ENCODE results near the gene MTCH2.
"Not testable (repeated sequence)": the region's sequence is repeated elsewhere in the genome, so short reads cannot be mapped to it uniquely, and the experiment has no call there.

Gene MTCH2

DNA sequence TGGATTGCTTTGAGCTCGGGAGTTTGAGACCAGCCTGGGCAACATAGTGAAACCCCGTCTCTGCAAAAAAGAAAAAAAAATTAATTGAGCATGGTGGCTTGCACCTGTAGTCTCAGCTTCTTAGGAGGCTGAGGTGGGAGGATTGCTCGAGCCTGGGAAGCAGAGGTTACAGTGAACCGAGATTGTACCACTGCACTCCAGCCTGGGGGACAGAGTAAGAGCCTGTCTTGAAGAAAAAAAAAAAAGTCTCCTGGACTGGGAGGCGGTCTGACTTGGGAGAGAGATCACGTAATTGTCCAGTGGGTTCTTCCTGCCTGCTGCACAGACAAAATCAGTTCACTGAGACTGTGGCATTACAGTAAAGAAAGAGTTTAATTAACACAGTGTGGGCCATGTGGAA is 3.1 kb upstream of the MTCH2 start:
- CTCF ChIA-PET = no interaction called here
- no peak for DNase-seq (ENCODE audit: low spot score)
- POLR2A ChIA-PET (ENCODE audit: low non-redundant PET) = no interaction called here
- TF ChIP-seq, protein P1, sequence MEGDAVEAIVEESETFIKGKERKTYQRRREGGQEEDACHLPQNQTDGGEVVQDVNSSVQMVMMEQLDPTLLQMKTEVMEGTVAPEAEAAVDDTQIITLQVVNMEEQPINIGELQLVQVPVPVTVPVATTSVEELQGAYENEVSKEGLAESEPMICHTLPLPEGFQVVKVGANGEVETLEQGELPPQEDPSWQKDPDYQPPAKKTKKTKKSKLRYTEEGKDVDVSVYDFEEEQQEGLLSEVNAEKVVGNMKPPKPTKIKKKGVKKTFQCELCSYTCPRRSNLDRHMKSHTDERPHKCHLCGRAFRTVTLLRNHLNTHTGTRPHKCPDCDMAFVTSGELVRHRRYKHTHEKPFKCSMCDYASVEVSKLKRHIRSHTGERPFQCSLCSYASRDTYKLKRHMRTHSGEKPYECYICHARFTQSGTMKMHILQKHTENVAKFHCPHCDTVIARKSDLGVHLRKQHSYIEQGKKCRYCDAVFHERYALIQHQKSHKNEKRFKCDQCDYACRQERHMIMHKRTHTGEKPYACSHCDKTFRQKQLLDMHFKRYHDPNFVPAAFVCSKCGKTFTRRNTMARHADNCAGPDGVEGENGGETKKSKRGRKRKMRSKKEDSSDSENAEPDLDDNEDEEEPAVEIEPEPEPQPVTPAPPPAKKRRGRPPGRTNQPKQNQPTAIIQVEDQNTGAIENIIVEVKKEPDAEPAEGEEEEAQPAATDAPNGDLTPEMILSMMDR (conservative IDR thresholded peaks at IDR 0.05; ENCODE audit: low read depth) = no peak
- no peak overlapping the region for H3K27ac ChIP-seq

DNA sequence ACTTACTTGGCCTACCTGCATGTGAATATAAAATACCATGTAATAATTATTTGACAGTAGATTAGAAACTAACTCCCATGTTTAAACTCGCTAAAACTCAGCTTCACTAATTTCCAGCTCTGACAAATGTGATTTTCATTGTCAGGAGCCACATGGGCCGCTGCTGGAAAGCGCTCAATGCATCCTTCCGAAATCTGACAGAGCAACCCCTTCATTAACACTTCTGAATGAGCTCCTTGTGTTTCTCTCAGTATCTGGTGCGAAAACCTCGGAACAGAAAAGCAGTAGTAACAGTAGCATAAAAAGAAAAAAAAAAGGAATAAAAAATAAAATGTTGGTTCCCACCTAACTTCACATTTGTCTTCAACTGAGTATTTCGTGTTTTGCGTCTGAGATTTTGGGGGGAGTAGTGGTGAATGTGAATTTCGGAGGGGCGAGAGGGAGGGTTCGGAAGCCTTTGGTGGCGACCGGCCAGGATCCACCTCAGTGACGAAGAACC is 710 bp downstream of the MTCH2 start:
- H3K27ac ChIP-seq = peak overlapping the region; percentile 87
- DNase-seq (ENCODE audit: low spot score) = no peak
- ChIA-PET POLR2A (ENCODE audit: low non-redundant PET) (no interaction called here), CTCF (no interaction called here)
- TF ChIP-seq, protein P1 (conservative IDR thresholded peaks at IDR 0.05; ENCODE audit: low read depth) = no peak

DNA sequence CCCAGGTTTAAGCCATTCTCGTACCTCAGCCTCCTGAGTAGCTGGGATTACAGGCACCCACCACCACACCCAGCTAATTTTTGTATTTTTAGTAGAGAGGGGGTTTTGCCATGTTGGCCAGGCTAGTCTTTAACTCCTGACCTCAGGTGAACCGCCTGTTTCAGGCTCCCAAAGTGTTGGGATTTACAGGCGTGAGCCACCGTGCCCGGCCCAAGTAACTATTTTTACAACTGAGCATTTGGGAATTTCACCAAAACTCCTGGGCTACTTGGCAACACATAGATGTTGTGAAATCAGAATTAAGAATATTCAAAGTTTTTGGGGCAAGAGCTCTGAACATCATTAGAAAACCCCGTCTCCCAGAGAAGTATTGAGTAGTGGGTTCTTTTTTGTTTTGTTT is 1.9 kb downstream of the MTCH2 start:
- DNase-seq (ENCODE audit: low spot score); CTCF ChIA-PET; POLR2A ChIA-PET (ENCODE audit: low non-redundant PET): not testable (repeated sequence)
- peak overlapping the region; percentile 37 for H3K27ac ChIP-seq

DNA sequence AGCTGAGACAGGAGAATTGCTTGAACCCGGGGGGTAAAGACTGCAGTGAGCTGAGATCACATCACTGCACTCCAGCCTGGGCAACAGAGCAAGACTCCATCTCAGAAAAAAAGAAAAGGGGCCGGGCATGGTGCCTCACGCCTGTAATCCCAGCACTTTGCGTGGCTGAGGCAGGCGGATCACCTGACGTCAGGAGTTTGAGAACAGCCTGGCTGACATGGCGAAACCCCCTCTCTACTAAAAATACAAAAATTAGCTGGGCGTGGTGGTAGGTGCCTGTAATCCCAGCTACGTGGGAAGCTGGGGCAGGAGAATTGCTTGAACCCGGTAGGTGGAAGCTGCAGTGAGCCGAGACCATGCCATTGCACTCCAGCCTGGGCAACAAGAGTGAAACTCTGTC is 6.0 kb downstream of the MTCH2 start:
- H3K27ac ChIP-seq; POLR2A ChIA-PET (ENCODE audit: low non-redundant PET); DNase-seq (ENCODE audit: low spot score): not testable (repeated sequence)
- CTCF ChIA-PET = interaction anchor here (0.6 to 0.7 kb wide), 2 partner anchors 12 to 778 kb away, joined by 3 read pairs; no protein-coding TSS in a partner anchor

DNA sequence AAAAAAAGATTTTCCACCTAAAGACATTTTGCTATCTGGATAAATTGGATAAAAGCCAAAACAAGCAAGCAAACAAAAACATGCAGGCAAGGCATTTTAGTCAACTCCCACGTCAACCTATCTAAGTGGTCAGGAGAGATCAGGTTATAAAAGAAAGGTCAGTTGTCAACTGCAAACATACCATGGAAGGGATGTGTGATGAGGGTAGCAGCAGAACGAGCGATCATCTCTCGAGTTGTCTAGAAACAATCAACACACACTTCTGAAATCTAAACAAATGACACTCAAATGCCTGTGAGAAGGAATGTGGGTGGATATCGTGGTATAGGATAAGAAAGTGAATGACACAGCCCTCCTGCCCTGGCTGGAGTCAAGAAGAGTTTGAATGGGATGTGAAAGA is 10.9 kb downstream of the MTCH2 start:
- POLR2A ChIA-PET (ENCODE audit: low non-redundant PET) = no interaction called here
- DNase-seq (ENCODE audit: low spot score) = no peak
- TF ChIP-seq, protein P1 (conservative IDR thresholded peaks at IDR 0.05; ENCODE audit: low read depth) = no peak
- CTCF ChIA-PET = no interaction called here
- H3K27ac ChIP-seq = no peak overlapping the region

DNA sequence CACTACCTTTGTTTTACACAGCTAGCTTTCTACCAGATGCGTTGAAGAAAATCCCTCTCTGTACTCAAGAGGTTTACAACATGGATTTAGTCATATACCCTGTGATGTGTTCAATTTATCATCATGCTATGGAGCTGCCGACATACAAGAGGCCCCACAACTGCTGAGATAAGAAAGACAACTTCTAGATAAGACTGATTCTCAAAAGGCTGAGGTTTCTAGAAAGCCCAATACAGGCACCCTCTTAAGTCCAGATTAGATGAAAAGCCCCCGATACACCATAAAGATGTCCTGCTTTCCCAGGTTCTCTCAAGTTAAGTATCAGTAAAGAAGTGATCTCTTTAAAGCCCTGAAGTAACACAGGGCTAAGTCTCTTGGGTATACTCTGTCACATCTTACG is 14.3 kb downstream of the MTCH2 start:
- H3K27ac ChIP-seq = no peak overlapping the region
- TF ChIP-seq, protein P1 (conservative IDR thresholded peaks at IDR 0.05; ENCODE audit: low read depth) = no peak
- CTCF ChIA-PET = no interaction called here
- DNase-seq (ENCODE audit: low spot score) = no peak
- POLR2A ChIA-PET (ENCODE audit: low non-redundant PET) = no interaction called here

DNA sequence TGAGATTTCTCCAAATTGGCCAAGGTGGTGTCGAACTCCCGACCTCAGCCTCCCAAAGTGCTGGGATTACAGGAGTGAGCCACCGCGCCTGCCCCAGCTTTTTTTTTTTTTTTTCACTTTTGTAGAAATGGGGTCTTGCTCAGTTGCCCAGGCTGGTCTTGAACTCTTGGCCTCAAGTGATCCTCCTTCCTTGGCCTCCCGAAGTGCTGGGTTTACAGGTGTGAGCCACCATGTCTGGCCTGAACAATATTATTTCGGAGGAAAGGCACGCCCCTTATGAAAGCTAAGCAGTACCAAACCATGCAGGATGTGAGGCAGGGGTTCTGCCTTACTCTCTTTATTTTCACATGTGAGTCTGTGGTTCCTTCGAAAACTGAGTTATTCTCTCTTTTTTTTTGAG is 16.1 kb downstream of the MTCH2 start:
- CTCF ChIA-PET = interaction anchor here (0.6 to 1.5 kb wide), 3 partner anchors 9 to 200 kb away, joined by 3 to 5 read pairs (median 5); no protein-coding TSS in a partner anchor
- TF ChIP-seq, protein P1 (conservative IDR thresholded peaks at IDR 0.05; ENCODE audit: low read depth) = no peak
- POLR2A ChIA-PET (ENCODE audit: low non-redundant PET) = interaction anchor here (0.6 kb wide), 1 partner anchor 10 kb away, joined by 5 read pairs; no protein-coding TSS in a partner anchor
- no peak for DNase-seq (ENCODE audit: low spot score)
- no peak overlapping the region for H3K27ac ChIP-seq
